GM23338 (cell line): ENCODE measurements around the gene KRTAP5-2.

ENCODE experiments used
- CREB1 ChIP-seq: fragments of 250-450 bp; sonication (Bioruptor Pico); IDR thresholded peaks from 2 replicates; pipeline ENCODE4 v1.5.0; 2020; ENCODE audit warnings: low read depth, mild to moderate bottlenecking, moderate library complexity
- EZH2 ChIP-seq: fragments of 200-600 bp; sonication (generic); IDR thresholded peaks from one replicate; pipeline ENCODE4 v1.8.0; 2017; ENCODE audit warnings: antibody characterized with exemption, mild to moderate bottlenecking, low read depth; ENCODE audit not compliant: unreplicated experiment
- POLR2AphosphoS5 ChIP-seq: IDR thresholded peaks from 2 replicates; pipeline ENCODE4 v1.6.1; 2016; ENCODE audit warnings: antibody characterized with exemption, low read depth
- ZNF114 ChIP-seq: fragments of 250-450 bp; sonication (Bioruptor Pico); IDR thresholded peaks from 2 replicates; pipeline ENCODE4 v1.5.0; 2020; ENCODE audit warnings: mild to moderate bottlenecking, moderate library complexity
- TF ChIP-seq, protein P1 (sequence below), 2 experiments: fragments of 200-600 bp in 1 of 2; sonication (generic) in 1 of 2; conservative IDR thresholded peaks; 2 replicates each; pipeline versions ENCODE4 v1.5.1 to v1.6.1; 2016 to 2017; ENCODE audit warnings: antibody characterized with exemption in 2 of 2, low read depth in 2 of 2, mild to moderate bottlenecking in 2 of 2, moderate library complexity in 1 of 2
- TF ChIP-seq, protein P2 (sequence below): IDR thresholded peaks from one replicate; pipeline ENCODE4 v1.6.1; 2018; ENCODE audit warnings: antibody characterized with exemption; ENCODE audit not compliant: unreplicated experiment

DNA sequence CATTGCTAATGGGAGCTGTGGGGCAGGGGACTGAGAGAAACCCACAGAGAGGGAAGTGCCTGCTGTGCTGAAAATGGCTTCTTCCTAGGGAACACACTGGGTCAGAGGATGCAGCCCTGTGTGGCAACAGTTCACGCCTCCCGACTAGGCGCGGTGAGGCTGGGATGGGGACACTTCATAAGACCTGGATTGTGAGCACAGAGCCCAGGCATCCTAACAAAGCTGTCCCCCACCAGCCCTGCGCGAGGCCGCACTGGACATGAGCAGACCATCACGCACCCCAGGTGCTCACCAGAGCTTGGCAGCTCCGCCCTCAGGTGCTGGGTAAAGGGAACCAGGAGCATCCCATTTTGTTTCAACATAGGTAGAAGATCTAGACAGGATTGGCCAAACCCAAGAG, 25.6 kb upstream of the KRTAP5-2 start:
- TF ChIP-seq, protein P1, sequence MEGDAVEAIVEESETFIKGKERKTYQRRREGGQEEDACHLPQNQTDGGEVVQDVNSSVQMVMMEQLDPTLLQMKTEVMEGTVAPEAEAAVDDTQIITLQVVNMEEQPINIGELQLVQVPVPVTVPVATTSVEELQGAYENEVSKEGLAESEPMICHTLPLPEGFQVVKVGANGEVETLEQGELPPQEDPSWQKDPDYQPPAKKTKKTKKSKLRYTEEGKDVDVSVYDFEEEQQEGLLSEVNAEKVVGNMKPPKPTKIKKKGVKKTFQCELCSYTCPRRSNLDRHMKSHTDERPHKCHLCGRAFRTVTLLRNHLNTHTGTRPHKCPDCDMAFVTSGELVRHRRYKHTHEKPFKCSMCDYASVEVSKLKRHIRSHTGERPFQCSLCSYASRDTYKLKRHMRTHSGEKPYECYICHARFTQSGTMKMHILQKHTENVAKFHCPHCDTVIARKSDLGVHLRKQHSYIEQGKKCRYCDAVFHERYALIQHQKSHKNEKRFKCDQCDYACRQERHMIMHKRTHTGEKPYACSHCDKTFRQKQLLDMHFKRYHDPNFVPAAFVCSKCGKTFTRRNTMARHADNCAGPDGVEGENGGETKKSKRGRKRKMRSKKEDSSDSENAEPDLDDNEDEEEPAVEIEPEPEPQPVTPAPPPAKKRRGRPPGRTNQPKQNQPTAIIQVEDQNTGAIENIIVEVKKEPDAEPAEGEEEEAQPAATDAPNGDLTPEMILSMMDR (conservative IDR thresholded peaks at IDR 0.05; ENCODE audit: low read depth in 2 of 2) = no peak
- TF ChIP-seq EZH2 (no peak), CREB1 (CRISPR knock-in tag) (no peak), POLR2AphosphoS5 (no peak), ZNF114 (CRISPR knock-in tag) (no peak)
- TF ChIP-seq, protein P2, sequence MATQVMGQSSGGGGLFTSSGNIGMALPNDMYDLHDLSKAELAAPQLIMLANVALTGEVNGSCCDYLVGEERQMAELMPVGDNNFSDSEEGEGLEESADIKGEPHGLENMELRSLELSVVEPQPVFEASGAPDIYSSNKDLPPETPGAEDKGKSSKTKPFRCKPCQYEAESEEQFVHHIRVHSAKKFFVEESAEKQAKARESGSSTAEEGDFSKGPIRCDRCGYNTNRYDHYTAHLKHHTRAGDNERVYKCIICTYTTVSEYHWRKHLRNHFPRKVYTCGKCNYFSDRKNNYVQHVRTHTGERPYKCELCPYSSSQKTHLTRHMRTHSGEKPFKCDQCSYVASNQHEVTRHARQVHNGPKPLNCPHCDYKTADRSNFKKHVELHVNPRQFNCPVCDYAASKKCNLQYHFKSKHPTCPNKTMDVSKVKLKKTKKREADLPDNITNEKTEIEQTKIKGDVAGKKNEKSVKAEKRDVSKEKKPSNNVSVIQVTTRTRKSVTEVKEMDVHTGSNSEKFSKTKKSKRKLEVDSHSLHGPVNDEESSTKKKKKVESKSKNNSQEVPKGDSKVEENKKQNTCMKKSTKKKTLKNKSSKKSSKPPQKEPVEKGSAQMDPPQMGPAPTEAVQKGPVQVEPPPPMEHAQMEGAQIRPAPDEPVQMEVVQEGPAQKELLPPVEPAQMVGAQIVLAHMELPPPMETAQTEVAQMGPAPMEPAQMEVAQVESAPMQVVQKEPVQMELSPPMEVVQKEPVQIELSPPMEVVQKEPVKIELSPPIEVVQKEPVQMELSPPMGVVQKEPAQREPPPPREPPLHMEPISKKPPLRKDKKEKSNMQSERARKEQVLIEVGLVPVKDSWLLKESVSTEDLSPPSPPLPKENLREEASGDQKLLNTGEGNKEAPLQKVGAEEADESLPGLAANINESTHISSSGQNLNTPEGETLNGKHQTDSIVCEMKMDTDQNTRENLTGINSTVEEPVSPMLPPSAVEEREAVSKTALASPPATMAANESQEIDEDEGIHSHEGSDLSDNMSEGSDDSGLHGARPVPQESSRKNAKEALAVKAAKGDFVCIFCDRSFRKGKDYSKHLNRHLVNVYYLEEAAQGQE = no peak
